ENCODE measurements around the gene ATP5F1A.
"Not testable (repeated sequence)": the region's sequence is repeated elsewhere in the genome, so short reads cannot be mapped to it uniquely, and the experiment has no call there.

The ATP5F1A gene

DNA sequence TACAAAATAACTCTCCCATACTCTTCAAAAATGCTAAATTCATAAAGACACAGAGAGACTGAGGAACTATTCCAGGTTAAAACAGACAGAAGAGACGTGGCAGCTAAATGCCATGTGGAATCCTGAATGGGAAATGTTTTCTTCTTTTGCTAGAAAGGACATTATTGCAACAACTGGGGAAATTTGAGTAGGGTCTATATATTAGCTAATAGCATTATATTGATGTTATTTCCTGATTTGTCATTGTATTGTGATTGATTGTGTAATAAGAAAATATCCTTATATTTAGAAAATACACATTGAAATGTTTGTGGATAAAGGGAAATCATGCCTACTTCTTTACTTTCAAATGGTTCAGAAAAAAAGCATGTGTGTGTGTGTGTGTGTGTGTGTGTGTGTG is 49.5 kb downstream of the ATP5F1A start:
- in situ Hi-C loops (cut with MboI; ENCODE audit: low sequenced_read_pairs), result no loop called here

- in situ Hi-C loops (cut with MboI; ENCODE audit: low sequenced_read_pairs), result not testable (repeated sequence)
Measured at GRCh38 chr18:46047369-46047768, 50.7 kb downstream of the ATP5F1A start.

GRCh38 chr18:46046688-46047087 is 51.4 kb downstream of the ATP5F1A start:
- in situ Hi-C loops (cut with MboI; ENCODE audit: low sequenced_read_pairs), result no loop called here

GRCh38 chr18:46046126-46046525 is 52.0 kb downstream of the ATP5F1A start:
- in situ Hi-C loops (cut with MboI; ENCODE audit: low sequenced_read_pairs), result no loop called here

GRCh38 chr18:46042571-46043123 is 55.4 kb downstream of the ATP5F1A start:
- in situ Hi-C loops (cut with MboI; ENCODE audit: low sequenced_read_pairs), result no loop called here

DNA sequence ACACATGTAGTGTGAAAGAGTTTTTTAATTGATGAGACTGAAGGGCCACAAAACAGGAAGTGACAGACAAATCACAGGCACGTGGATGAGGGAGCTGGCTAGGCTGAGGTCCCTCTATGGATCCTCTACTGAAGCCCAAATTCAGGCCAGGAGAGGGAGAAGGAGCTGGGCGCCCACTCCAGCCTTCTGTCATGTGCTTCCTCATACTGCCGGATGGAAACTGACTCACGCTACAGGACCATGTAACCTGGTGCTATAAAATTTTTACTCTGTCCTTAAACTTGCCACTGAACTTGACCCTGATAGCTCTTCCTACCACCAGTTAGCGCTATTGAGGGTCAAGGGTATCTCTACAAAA is 57.4 kb downstream of the ATP5F1A start:
- in situ Hi-C loops (cut with MboI; ENCODE audit: low sequenced_read_pairs), result no loop called here

DNA sequence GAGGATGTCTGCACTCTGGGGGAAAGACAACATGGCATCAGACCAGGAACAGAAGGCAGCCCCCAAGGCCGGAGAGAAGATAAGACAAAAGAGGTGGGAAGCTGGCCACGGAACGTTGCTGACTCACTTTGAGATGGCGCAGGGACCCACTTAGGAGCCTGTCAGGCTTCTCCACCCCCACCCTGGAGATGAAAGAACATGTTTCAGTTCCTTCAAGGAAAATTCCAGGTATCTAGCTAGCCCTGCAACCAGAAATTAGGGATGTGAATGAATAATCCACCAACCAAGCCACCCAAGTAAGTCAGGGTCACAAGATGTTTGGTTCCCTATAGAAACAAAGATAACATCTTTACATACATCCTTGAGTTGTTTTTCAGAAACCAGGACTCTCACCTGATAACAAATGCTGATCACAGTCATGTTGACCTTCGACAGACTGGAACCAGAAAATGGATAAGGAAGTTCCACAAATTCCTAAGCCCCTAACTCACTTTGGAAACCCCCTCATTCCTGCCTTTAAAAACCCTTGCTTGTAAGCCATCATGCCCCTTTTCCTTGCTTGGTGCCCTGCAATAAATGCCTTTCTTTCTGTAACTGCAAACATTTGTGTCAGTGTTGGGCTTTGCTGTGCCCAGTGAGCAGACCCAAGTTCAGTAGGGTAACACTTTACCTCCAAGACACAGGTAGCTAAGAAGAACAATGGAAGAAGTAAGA is 57.9 kb downstream of the ATP5F1A start:
- in situ Hi-C loops (cut with MboI; ENCODE audit: low sequenced_read_pairs), result no loop called here

DNA sequence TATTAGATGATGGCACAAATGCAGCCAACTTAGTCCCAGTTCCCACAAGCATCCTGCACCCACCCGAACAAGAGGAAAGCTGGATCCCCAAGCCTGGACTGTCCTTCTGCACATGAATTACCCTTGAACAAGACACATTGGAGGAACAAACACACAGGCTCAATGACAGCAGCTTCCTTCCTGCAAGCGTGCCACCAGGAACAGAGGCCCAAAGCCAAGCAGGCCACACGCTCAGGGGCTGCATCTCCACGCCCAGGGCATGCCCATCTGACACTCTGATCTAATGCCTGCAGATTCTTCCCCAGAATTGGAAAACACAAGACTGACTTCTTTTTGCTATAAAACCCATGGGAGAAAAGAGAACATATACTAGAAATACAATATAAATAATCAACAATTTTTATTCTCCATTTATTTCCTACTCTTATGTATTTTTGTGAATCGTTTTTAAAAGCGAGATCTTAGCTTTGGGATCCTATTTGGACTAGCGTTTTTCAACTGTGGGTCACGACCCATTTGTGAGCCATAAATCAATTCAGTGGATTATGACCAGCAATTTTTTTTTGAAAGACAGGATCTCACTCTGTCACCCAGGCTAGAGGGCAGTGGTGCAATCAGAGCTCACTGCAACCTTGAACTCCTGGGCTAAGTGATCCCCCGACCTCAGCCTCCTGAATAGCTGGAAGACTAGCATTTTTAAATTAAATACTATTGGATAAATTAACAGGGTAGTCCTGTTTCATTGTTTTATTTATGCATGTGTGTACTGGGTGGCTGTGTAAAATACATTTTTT is 60.4 kb downstream of the ATP5F1A start:
- in situ Hi-C loops (cut with MboI; ENCODE audit: low sequenced_read_pairs), result no loop called here

DNA sequence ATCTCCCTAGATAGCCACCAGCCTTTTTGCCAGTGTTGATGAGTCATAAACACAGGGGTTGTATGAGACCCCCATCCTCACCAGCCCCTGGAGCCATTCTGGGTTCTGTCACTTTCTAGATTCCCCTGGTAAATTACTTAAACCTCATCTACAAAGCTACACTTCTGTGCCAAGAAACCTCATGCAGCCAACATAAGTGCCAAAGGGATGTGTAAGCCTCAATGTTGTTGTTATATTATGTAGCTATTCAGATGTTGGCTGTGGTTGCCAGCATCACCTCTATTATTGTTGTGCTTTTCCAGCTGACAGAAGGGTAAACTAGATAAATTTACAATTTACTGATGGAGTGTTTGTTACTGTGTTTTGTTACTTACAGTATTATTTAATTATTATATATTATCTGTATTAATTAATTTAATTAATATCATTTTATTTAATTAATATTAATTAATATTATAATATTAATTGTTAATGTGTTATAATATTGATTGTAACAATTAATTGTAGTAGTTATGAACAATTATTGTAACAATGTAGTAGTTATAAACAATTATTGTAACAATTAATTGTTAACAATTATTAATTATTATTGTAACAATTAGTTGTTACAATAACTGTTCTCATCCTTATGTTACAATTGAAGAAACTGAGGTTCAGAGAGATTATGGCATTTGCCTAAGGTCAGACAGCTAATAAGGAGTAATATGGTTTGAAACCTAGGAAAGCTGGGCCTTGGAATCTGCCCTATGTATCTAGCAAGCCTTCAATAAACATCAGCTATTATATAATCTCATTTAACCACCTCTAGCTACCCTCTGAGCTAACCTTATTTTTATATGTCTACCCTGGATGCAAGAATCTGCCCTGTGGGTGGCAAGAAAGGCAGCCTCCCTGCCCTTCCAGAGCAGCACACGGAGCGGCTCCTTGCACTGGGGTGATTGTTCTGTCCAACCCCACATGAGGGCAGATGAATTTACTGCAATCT is 62.1 kb downstream of the ATP5F1A start:
- in situ Hi-C loops (cut with MboI; ENCODE audit: low sequenced_read_pairs), result no loop called here

DNA sequence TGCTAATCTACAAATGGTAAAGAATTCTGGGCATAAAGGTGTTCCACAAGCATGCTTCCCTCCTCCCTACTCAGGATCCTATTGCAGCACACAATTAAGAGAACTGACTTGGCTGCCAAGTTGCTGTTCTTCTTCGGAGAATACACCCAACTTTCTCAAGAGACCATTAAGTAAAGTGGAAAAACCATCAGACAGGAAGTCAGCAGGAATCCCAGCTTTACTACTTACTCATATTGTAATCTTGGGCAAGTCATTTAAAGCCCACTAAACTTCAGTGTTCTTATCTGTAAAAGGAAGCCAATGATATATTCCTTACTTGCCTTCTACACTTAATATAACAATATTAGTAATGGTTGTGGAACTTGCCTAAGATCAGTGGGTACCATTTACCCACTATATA is 63.9 kb downstream of the ATP5F1A start:
- in situ Hi-C loops (cut with MboI; ENCODE audit: low sequenced_read_pairs), result no loop called here

GRCh38 chr18:46031741-46032140 is 66.4 kb downstream of the ATP5F1A start:
- in situ Hi-C loops (cut with MboI; ENCODE audit: low sequenced_read_pairs), result no loop called here

Data from hTERT RPE-1 (cell line).